ENCODE data around the gene COL15A1.
"Not testable (repeated sequence)": the region's sequence is repeated elsewhere in the genome, so short reads cannot be mapped to it uniquely, and the experiment has no call there.

COL15A1 gene

DNA sequence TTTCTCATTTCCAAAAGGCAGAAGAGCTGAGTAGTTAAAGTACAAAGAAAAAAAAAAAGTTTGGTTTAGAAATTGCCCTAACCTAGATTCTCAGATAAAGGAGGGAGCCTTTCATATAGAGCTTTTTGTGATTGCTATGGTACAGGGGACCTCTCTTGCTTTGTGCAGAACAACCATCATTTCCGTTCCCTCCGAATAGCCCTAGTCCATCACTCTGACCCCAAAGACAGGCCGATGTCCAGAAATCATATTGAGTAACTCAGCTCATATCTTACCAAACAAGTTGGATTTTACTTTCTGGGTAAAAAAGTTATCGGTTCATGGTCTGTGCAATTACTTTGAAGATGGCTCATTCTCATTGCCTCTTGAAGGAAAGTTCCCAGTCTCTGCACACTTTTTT lies 36.7 kb upstream of the COL15A1 start:
- TF ChIP-seq CTCF (IDR thresholded peaks at IDR 0.05), result no peak
- no peak overlapping the region for H3K27ac ChIP-seq

DNA sequence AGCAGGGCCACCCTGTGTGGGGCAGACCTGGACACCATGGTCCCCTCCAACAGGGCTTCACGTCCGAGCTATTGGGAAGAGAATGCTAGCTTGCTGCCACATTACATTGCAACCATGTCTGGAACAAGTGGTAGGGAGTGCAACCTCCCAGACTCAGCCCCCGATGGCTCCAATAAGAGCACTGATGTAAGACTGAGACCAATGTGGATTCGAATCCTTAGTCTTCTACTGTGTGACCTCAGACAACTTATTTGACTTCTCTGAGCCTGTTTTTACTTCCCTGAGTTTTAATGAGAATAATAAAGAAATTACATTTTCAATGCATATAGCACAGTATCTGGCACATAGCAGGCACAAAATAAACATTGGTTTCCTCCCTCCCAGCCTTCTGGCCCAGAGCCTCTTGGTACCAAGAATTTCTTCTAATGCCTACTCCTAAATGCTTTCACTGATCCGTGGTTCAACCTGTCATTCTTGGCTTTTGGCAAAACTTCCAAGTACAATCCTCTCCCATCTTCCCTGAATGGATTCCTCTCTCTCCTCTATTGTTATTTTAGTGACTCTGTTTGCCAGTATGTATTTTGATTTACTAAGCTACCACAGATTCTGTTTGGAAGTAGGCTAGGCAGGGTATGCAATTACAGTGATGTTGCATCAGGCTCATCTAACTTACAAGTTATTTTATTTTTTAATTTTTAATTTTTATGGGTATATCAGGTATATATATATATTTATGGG lies 34.6 kb upstream of the COL15A1 start:
- H3K27ac ChIP-seq, result no peak overlapping the region
- TF ChIP-seq ZFX (IDR thresholded peaks at IDR 0.05; ENCODE audit: borderline replicate concordance) (no peak), CTCF (IDR thresholded peaks at IDR 0.05) (no peak)

GRCh38 chr9:98909935-98910334 lies 33.8 kb upstream of the COL15A1 start:
- no peak for TF ChIP-seq CTCF (IDR thresholded peaks at IDR 0.05)
- no peak overlapping the region for H3K27ac ChIP-seq

DNA sequence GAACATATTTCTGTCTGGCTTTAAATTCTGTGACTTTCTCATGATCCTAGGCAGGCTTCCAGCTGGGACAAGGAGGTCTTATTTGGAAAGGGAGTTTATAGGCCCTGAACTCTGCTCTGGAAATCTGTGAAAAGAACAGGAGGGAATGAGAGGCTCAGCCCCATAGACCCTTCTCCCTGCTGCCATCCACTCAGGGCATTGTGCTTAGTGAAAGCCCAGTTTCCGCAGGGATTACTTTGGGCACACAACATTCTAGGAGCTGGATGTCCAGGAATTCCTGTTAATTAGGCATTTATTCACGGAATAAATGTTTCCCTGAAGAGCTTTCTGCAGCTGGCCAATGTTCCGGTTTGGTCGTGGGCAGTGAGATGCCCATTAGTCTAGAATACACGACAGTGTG lies 32.7 kb upstream of the COL15A1 start:
- TF ChIP-seq ZFX (IDR thresholded peaks at IDR 0.05; ENCODE audit: borderline replicate concordance) (no peak), CTCF (IDR thresholded peaks at IDR 0.05) (no peak)
- no peak overlapping the region for H3K27ac ChIP-seq

- not testable (repeated sequence) for H3K27ac ChIP-seq
Measured at GRCh38 chr9:98911738-98912137, 32.0 kb upstream of the COL15A1 start.

- H3K27ac ChIP-seq, result no peak overlapping the region
- TF ChIP-seq ZFX (IDR thresholded peaks at IDR 0.05; ENCODE audit: borderline replicate concordance) (no peak), CTCF (IDR thresholded peaks at IDR 0.05) (no peak)
Measured at GRCh38 chr9:98912450-98912849, 31.3 kb upstream of the COL15A1 start.

GRCh38 chr9:98913044-98913443 lies 30.7 kb upstream of the COL15A1 start:
- no peak for TF ChIP-seq ZFX (IDR thresholded peaks at IDR 0.05; ENCODE audit: borderline replicate concordance)
- H3K27ac ChIP-seq, result no peak overlapping the region

- no peak for TF ChIP-seq CTCF (IDR thresholded peaks at IDR 0.05)
- no peak for TF ChIP-seq ZFX (IDR thresholded peaks at IDR 0.05; ENCODE audit: borderline replicate concordance)
- H3K27ac ChIP-seq, result no peak overlapping the region
Measured at GRCh38 chr9:98913705-98914104, 30.0 kb upstream of the COL15A1 start.
